HCT116 (cell line): ENCODE measurements around the gene HAT1. TPM values are rescaled to one million over a fixed set of nuclear protein-coding genes. Genes with fewer than 3 reads are reported as not detected.

Source experiments
- ATAC-seq: fragments of 200-7000 bp; cut with Tn5 transposase; 2 replicates; pipeline ENCODE4 v1.9.1; 2020; ENCODE audit warnings: mild to moderate bottlenecking, moderate library complexity
- BruUV-seq: library from RNA; stranded (reverse); fragments of 400-500 nt; replicated peaks from 2 replicates; lab custom pipeline; 2021; lab: Mats Ljungman, UMichigan
- CTCF ChIA-PET: fragments of 300-600 bp; sonication (Branson Sonifier 250); formaldehyde crosslinking; loops from one replicate; lab custom pipeline; 2021; ENCODE audit warnings: antibody characterized with exemption; lab: Charles Lee
- POLR2A ChIA-PET: fragments of 300-600, 350-600 bp; sonication (Branson Sonifier 250); formaldehyde crosslinking; loops from one replicate; lab custom pipeline; 2021; ENCODE audit warnings: antibody characterized with exemption; lab: Charles Lee
- RAD21 ChIA-PET, 2 experiments: fragments of 300-600 bp; sonication (Branson Sonifier 250); formaldehyde crosslinking; loops; one replicate each; lab custom pipeline; 2023; ENCODE audit warnings: low total read pairs in 2 of 2; ENCODE audit not compliant: uncharacterized antibody in 2 of 2, unreplicated experiment in 2 of 2, low non-redundant PET in 1 of 2; lab: Charles Lee
- DNase-seq: peaks from one replicate; pipeline ENCODE4 v3.0.0-alpha.2; 2010; ENCODE audit warnings: low read depth, low spot score
- H2AFZ ChIP-seq: fragments of 200-600 bp; shearing (Covaris generic), sonication (generic); 2 replicates; pipeline ENCODE4 v1.6.1; 2017; ENCODE audit warnings: low read depth, mixed run types, mixed read lengths, antibody characterized with exemption, low read length; ENCODE audit not compliant: poor library complexity, severe bottlenecking
- H3K27ac ChIP-seq: 2 replicates; pipeline ENCODE4 v1.5.1; 2012; ENCODE audit warnings: low read depth, low read length
- H3K27me3 ChIP-seq: fragments of 200-600 bp; sonication (generic); 2 replicates; pipeline ENCODE4 v1.6.1; 2016; ENCODE audit warnings: mixed run types, low read length, mixed read lengths; ENCODE audit not compliant: insufficient read depth
- H3K36me3 ChIP-seq, 2 experiments: fragments of 200-500 bp in 1 of 2; fragments of 200-600 bp in 1 of 2; sonication (Bioruptor generic) in 1 of 2; sonication (generic) in 1 of 2; 2 replicates each; pipeline versions ENCODE4 v1.5.1 to v1.6.1; 2014 to 2016; ENCODE audit warnings: low read length in 2 of 2, inconsistent platforms in 1 of 2, mixed read lengths in 1 of 2, mixed run types in 1 of 2; ENCODE audit not compliant: insufficient read depth in 2 of 2, control insufficient read depth in 1 of 2
- H3K4me1 ChIP-seq, 2 experiments: fragments of 200-600 bp in 1 of 2; sonication (generic) in 1 of 2; 2 replicates each; pipeline versions ENCODE4 v1.5.1 to v1.6.1; 2012 to 2017; ENCODE audit warnings: low read length in 2 of 2, inconsistent platforms in 1 of 2, mild to moderate bottlenecking in 1 of 2, mixed read lengths in 1 of 2, mixed run types in 1 of 2, moderate library complexity in 1 of 2; ENCODE audit not compliant: insufficient read depth in 2 of 2, control insufficient read depth in 1 of 2
- H3K4me2 ChIP-seq: fragments of 200-600 bp; sonication (generic); 2 replicates; pipeline ENCODE4 v1.6.1; 2017; ENCODE audit warnings: mixed run types, low read length, mixed read lengths
- H3K4me3 ChIP-seq, 2 experiments: fragments of 200-600 bp in 1 of 2; sonication (generic) in 1 of 2; replicated peaks in 1 of 2; 2 replicates each; pipeline ENCODE4 v1.5.1; 2011 to 2016; ENCODE audit warnings: low read length in 2 of 2, control low read depth in 1 of 2, low read depth in 1 of 2, mild to moderate bottlenecking in 1 of 2, mixed read lengths in 1 of 2, mixed run types in 1 of 2
- H3K79me2 ChIP-seq: fragments of 200-600 bp; sonication (generic); 2 replicates; pipeline ENCODE4 v1.6.1; 2017; ENCODE audit warnings: mild to moderate bottlenecking, mixed run types, low read length, moderate library complexity, mixed read lengths; ENCODE audit not compliant: insufficient read depth
- H3K9ac ChIP-seq: fragments of 200-600 bp; sonication (generic); 2 replicates; pipeline ENCODE4 v1.6.1; 2016; ENCODE audit warnings: low read length, mixed read lengths
- H3K9me2 ChIP-seq: fragments of 200-600 bp; sonication (generic), shearing (Covaris generic); 2 replicates; pipeline ENCODE4 v1.6.1; 2017; ENCODE audit warnings: mixed run types, mild to moderate bottlenecking, moderate library complexity; ENCODE audit not compliant: insufficient read depth
- H3K9me3 ChIP-seq, 2 experiments: fragments of 200-500 bp in 1 of 2; fragments of 200-600 bp in 1 of 2; sonication (Bioruptor generic) in 1 of 2; sonication (generic) in 1 of 2; 2 replicates each; pipeline ENCODE4 v1.6.1; 2014 to 2017; ENCODE audit warnings: low read length in 2 of 2, mixed read lengths in 2 of 2, inconsistent platforms in 1 of 2, low read depth in 1 of 2, mild to moderate bottlenecking in 1 of 2, mixed run types in 1 of 2, moderate library complexity in 1 of 2; ENCODE audit not compliant: control insufficient read depth in 1 of 2, insufficient read depth in 1 of 2
- H4K20me1 ChIP-seq: fragments of 200-600 bp; sonication (generic), shearing (Covaris generic); 2 replicates; pipeline ENCODE4 v1.6.1; 2017; ENCODE audit warnings: mixed run types, mild to moderate bottlenecking, moderate library complexity; ENCODE audit not compliant: insufficient read depth
- CBX3 ChIP-seq: IDR thresholded peaks from 2 replicates; pipeline ENCODE4 v1.6.1; 2012; ENCODE audit warnings: low read depth
- CEBPB ChIP-seq: IDR thresholded peaks from 2 replicates; pipeline ENCODE4 v1.6.1; 2012; ENCODE audit warnings: low read depth
- EGR1 ChIP-seq: IDR thresholded peaks from 2 replicates; pipeline ENCODE4 v1.6.1; 2012; ENCODE audit warnings: low read depth
- EZH2 ChIP-seq: fragments of 200-600 bp; sonication (generic); IDR thresholded peaks from 2 replicates; pipeline ENCODE4 v1.6.1; 2017; ENCODE audit warnings: antibody characterized with exemption, mixed run types
- EZH2phosphoT487 ChIP-seq: fragments of 200-600 bp; IDR thresholded peaks from 2 replicates; pipeline ENCODE4 v1.6.1; 2018; ENCODE audit warnings: antibody characterized with exemption, borderline replicate concordance
- FOSL1 ChIP-seq: IDR thresholded peaks from 2 replicates; pipeline ENCODE4 v1.6.1; 2012; ENCODE audit warnings: low read depth
- JUND ChIP-seq: IDR thresholded peaks from 2 replicates; pipeline ENCODE4 v1.6.1; 2012
- POLR2A ChIP-seq: IDR thresholded peaks from 2 replicates; pipeline ENCODE4 v1.7.0; 2011; ENCODE audit warnings: borderline replicate concordance; ENCODE audit not compliant: insufficient read depth, insufficient read length; ENCODE audit errors: extremely low read depth
- RAD21 ChIP-seq: IDR thresholded peaks from 2 replicates; pipeline ENCODE4 v1.6.1; 2012; ENCODE audit warnings: low read depth, mild to moderate bottlenecking
- SP1 ChIP-seq: IDR thresholded peaks from 2 replicates; pipeline ENCODE4 v1.6.1; 2012; ENCODE audit warnings: low read depth
- SRF ChIP-seq: IDR thresholded peaks from 2 replicates; pipeline ENCODE4 v1.6.1; 2012; ENCODE audit warnings: low read depth
- TCF7L2 ChIP-seq: IDR thresholded peaks from 2 replicates; pipeline ENCODE4 v1.7.0; 2011; ENCODE audit warnings: borderline replicate concordance, inconsistent platforms; ENCODE audit not compliant: insufficient read depth, insufficient read length; ENCODE audit errors: extremely low read depth
- YY1 ChIP-seq: IDR thresholded peaks from 2 replicates; pipeline ENCODE4 v1.6.1; 2011; ENCODE audit warnings: low read length, low read depth, moderate library complexity, mild to moderate bottlenecking; ENCODE audit not compliant: insufficient replicate concordance; ENCODE audit errors: extremely low read depth
- ZFX ChIP-seq: fragments of 450-650 bp; IDR thresholded peaks from 2 replicates; pipeline ENCODE4 v1.6.1; 2017
- ZNF274 ChIP-seq: fragments of 200-500 bp; sonication (Bioruptor generic); IDR thresholded peaks from 2 replicates; pipeline ENCODE4 v1.6.1; 2014; ENCODE audit warnings: mild to moderate bottlenecking, low read depth, low read length, inconsistent platforms
- intact Hi-C: fragments of 100-400 bp; cut with micrococcal nuclease; formaldehyde crosslinking; loops from 2 replicates; pipeline ENCODE4 v1.10.0; 2022
- total RNA-seq: library from RNA; stranded (reverse); gene quantifications from one replicate; pipeline ENCODE4 v1.2.1, GENCODE V29; 2021; ENCODE audit not compliant: unreplicated experiment
- TF ChIP-seq, protein P1 (sequence below): IDR thresholded peaks from 2 replicates; pipeline ENCODE4 v1.6.1; 2012; ENCODE audit warnings: low read depth
- TF ChIP-seq, protein P2 (sequence below): IDR thresholded peaks from 2 replicates; pipeline ENCODE4 v1.6.1; 2012
- TF ChIP-seq, protein P3 (sequence below): IDR thresholded peaks from 2 replicates; pipeline ENCODE4 v1.6.1; 2012

HAT1 gene
- total RNA-seq, 1 experiment from 2014 or later = 72.6 TPM

DNA sequence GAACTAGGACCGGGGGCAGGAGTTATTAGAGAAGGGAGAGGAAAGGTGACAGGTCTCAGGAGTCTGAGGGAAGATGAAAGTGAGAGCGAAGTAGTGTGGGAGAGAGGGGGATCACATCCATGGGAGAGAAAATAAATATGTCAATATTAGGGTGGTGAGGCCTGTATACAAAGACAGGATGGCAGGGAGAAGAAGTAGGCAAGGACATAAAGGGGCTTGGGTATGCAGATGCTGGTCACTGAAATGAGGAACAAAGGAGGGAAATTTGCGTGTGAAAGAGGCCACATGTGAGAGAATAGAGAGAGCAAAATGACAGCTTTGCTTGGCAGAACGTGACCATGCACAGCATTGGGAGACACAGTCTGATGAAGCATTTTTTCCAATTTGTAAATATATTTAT is 91.1 kb downstream of the HAT1 start:
- RAD21 ChIA-PET = no interaction called here
- CTCF ChIA-PET = no interaction called here
- H2AFZ ChIP-seq = no peak overlapping the region

More for the DNA sequence above, 91.1 kb downstream of the HAT1 start:
- Histone ChIP-seq H3K4me3 (no peak overlapping the region), H3K9me2 (no peaks in the 10 kb centered on the region), H3K36me3 (no peaks in the 10 kb centered on the region), H4K20me1 (no peaks in the 10 kb centered on the region), H3K4me1 (peaks cover 5 to 18% of the 10 kb centered on the region in 2 experiments), H3K9me3 (no peaks in the 10 kb centered on the region), H3K4me2 (no peak overlapping the region), H3K9ac (no peak overlapping the region), H3K27me3 (no peaks in the 10 kb centered on the region), H3K79me2 (peaks cover 10% of the 10 kb centered on the region), H3K27ac (no peak overlapping the region)
- POLR2A ChIA-PET = no interaction called here
- DNase-seq = no peak
- intact Hi-C loops = no loop called here
- no peak for ATAC-seq
- TF ChIP-seq, protein P1, sequence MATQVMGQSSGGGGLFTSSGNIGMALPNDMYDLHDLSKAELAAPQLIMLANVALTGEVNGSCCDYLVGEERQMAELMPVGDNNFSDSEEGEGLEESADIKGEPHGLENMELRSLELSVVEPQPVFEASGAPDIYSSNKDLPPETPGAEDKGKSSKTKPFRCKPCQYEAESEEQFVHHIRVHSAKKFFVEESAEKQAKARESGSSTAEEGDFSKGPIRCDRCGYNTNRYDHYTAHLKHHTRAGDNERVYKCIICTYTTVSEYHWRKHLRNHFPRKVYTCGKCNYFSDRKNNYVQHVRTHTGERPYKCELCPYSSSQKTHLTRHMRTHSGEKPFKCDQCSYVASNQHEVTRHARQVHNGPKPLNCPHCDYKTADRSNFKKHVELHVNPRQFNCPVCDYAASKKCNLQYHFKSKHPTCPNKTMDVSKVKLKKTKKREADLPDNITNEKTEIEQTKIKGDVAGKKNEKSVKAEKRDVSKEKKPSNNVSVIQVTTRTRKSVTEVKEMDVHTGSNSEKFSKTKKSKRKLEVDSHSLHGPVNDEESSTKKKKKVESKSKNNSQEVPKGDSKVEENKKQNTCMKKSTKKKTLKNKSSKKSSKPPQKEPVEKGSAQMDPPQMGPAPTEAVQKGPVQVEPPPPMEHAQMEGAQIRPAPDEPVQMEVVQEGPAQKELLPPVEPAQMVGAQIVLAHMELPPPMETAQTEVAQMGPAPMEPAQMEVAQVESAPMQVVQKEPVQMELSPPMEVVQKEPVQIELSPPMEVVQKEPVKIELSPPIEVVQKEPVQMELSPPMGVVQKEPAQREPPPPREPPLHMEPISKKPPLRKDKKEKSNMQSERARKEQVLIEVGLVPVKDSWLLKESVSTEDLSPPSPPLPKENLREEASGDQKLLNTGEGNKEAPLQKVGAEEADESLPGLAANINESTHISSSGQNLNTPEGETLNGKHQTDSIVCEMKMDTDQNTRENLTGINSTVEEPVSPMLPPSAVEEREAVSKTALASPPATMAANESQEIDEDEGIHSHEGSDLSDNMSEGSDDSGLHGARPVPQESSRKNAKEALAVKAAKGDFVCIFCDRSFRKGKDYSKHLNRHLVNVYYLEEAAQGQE = no peak
- TF ChIP-seq EZH2phosphoT487 (no peak), JUND (no peak), ZFX (no peak), EGR1 (no peak), SP1 (no peak), YY1 (no peak), RAD21 (no peak), CBX3 (no peak), EZH2 (no peak), POLR2A (no peak), TCF7L2 (no peak), FOSL1 (no peak), SRF (no peak), CEBPB (no peak), ZNF274 (no peak)
- TF ChIP-seq, protein P2, sequence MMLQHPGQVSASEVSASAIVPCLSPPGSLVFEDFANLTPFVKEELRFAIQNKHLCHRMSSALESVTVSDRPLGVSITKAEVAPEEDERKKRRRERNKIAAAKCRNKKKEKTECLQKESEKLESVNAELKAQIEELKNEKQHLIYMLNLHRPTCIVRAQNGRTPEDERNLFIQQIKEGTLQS = no peak
- TF ChIP-seq, protein P3, sequence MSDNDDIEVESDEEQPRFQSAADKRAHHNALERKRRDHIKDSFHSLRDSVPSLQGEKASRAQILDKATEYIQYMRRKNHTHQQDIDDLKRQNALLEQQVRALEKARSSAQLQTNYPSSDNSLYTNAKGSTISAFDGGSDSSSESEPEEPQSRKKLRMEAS = no peak
- no TSS peak for BruUV-seq
